Measurements from ENCODE around the gene MIF.

DNA sequence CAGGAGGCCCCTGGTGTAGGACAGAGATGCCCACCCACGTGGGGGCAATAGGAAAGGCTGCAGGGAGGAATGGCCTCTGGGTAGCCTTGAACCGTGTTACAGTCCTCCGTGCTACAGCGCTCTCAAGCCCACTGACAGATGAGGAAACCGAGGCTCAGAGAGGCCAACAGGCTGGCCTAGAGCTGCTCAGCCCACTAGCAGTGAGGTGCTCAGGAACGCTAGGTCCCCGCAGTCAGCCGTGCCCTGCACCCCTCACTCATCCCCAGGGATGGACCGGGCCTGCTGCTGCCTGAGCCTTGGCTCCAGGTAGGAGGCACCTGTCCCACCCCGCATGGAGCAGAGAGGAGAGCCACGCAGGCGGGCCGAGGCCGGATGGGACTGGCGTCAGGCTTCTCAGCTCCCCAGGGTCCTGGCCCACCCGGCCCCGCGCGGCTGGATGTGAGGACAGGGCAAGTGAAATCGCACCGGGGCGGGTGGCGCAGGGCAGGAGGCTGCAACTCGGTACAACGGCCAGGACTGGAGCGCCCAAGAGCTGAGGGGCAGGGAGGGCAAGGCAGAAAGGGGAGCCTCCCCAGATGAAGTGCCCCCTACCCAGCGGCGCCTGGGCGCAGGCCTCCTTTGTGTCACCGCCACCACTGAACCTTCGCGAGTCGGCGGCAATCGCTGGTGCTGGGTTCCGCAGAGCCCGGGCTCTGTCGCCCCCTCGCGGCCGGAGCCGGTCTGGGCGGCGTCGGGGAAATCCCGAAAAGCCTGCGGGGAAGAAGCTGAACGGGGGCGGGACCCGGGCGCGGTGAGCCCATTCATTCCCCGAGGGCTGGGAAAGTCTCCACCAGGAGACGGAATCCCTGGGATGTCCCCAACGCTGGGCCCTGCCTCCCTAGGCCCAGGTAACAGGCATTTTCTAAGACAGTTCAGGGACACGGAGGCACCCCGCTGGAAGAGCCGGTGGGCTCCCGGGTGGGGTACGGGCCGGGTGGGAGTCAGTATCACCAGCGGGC is 44.9 kb upstream of the MIF start:
- TF ChIP-seq, protein P1, sequence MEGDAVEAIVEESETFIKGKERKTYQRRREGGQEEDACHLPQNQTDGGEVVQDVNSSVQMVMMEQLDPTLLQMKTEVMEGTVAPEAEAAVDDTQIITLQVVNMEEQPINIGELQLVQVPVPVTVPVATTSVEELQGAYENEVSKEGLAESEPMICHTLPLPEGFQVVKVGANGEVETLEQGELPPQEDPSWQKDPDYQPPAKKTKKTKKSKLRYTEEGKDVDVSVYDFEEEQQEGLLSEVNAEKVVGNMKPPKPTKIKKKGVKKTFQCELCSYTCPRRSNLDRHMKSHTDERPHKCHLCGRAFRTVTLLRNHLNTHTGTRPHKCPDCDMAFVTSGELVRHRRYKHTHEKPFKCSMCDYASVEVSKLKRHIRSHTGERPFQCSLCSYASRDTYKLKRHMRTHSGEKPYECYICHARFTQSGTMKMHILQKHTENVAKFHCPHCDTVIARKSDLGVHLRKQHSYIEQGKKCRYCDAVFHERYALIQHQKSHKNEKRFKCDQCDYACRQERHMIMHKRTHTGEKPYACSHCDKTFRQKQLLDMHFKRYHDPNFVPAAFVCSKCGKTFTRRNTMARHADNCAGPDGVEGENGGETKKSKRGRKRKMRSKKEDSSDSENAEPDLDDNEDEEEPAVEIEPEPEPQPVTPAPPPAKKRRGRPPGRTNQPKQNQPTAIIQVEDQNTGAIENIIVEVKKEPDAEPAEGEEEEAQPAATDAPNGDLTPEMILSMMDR (IDR thresholded peaks at IDR 0.05), result peak; percentile 96 to 99 (median 98)
- no peak for TF ChIP-seq POLR2A (IDR thresholded peaks at IDR 0.05)
